ENCODE data around the gene MEF2B.
"Not testable (repeated sequence)": the region's sequence is repeated elsewhere in the genome, so short reads cannot be mapped to it uniquely, and the experiment has no call there.

Gene MEF2B

GRCh38 chr19:19138109-19138981 is 31.7 kb downstream of the MEF2B start, which contains the start of gene TMEM161A:
TMEM161A (minus strand) TSS chr19:19138478; CDS start chr19:19138428, 50 bp downstream.
- WGBS: 3% methylated on average over 42 of the region's 42 CpGs
- no peak within 1 kb of the TSS; the same call in 1 of the 2 replicates for H3K27ac ChIP-seq (ENCODE audit: low read depth, low read length)
- H3K9me3 ChIP-seq (ENCODE audit: insufficient read depth, low read depth, low read length): no peaks in the 10 kb centered on the region
- H3K9ac ChIP-seq (ENCODE audit: low read depth, low read length): peak within 1 kb of the TSS; percentile 82
- peak within 1 kb of the TSS; percentile 83 for H3K4me3 ChIP-seq (ENCODE audit: low read length)
- H3K36me3 ChIP-seq (ENCODE audit: insufficient read depth, low read length): no peaks in the 10 kb centered on the region
- peaks cover 7% of the 10 kb centered on the region for H3K27me3 ChIP-seq (ENCODE audit: insufficient read depth, low read length)
- H3K4me1 ChIP-seq (ENCODE audit: insufficient read depth, low read length): 0 out of 2 replicates have a peak, but pooled peaks cover 3% of the 10 kb centered on the region

GRCh38 chr19:19137556-19138108 is 32.4 kb downstream of the MEF2B start:
- Histone ChIP-seq H3K27ac (ENCODE audit: low read depth, low read length) (no peak overlapping the region; the same call in 1 of the 2 replicates), H3K27me3 (ENCODE audit: insufficient read depth, low read length) (peaks cover 7% of the 10 kb centered on the region), H3K9ac (ENCODE audit: low read depth, low read length) (peak overlapping the region; percentile 82), H3K9me3 (ENCODE audit: insufficient read depth, low read depth, low read length) (no peaks in the 10 kb centered on the region), H3K36me3 (ENCODE audit: insufficient read depth, low read length) (no peaks in the 10 kb centered on the region), H3K4me3 (ENCODE audit: low read length) (peak overlapping the region; percentile 83), H3K4me1 (ENCODE audit: insufficient read depth, low read length) (0 out of 2 replicates have a peak, but pooled peaks cover 3% of the 10 kb centered on the region)
- 29% methylated on average over 25 of the region's 25 CpGs for WGBS

- 91% methylated on average over 5 of the region's 6 CpGs for WGBS
- H3K27ac ChIP-seq (ENCODE audit: low read depth, low read length); H3K4me1 ChIP-seq (ENCODE audit: insufficient read depth, low read length); H3K36me3 ChIP-seq (ENCODE audit: insufficient read depth, low read length); H3K9ac ChIP-seq (ENCODE audit: low read depth, low read length); H3K27me3 ChIP-seq (ENCODE audit: insufficient read depth, low read length); H3K4me3 ChIP-seq (ENCODE audit: low read length); H3K9me3 ChIP-seq (ENCODE audit: insufficient read depth, low read depth, low read length): not testable (repeated sequence)
Observed at GRCh38 chr19:19135713-19136112, 34.4 kb downstream of the MEF2B start.

- 17% methylated on average over 19 of the region's 21 CpGs for WGBS
- Histone ChIP-seq H3K27me3 (ENCODE audit: insufficient read depth, low read length) (peaks cover 7% of the 10 kb centered on the region), H3K36me3 (ENCODE audit: insufficient read depth, low read length) (peaks cover 8% of the 10 kb centered on the region; the same call in 1 of the 2 replicates), H3K4me3 (ENCODE audit: low read length) (peak overlapping the region; percentile 34), H3K4me1 (ENCODE audit: insufficient read depth, low read length) (0 out of 2 replicates have a peak, but pooled peaks cover 3% of the 10 kb centered on the region), H3K9me3 (ENCODE audit: insufficient read depth, low read depth, low read length) (peaks cover 9% of the 10 kb centered on the region), H3K9ac (ENCODE audit: low read depth, low read length) (no peak overlapping the region), H3K27ac (ENCODE audit: low read depth, low read length) (no peak overlapping the region)
Observed at GRCh38 chr19:19134687-19135158, 35.3 kb downstream of the MEF2B start.

- 0 out of 2 replicates have a peak, but pooled peaks cover 3% of the 10 kb centered on the region for H3K4me1 ChIP-seq (ENCODE audit: insufficient read depth, low read length)
- H3K4me3 ChIP-seq (ENCODE audit: low read length): no peak overlapping the region
- no peak overlapping the region for H3K27ac ChIP-seq (ENCODE audit: low read depth, low read length)
- peaks cover 9% of the 10 kb centered on the region for H3K9me3 ChIP-seq (ENCODE audit: insufficient read depth, low read depth, low read length)
- WGBS: 92% methylated on average over 6 of the region's 6 CpGs
- H3K9ac ChIP-seq (ENCODE audit: low read depth, low read length): no peak overlapping the region
- H3K27me3 ChIP-seq (ENCODE audit: insufficient read depth, low read length): peaks cover 7% of the 10 kb centered on the region
- peaks cover 11% of the 10 kb centered on the region; the same call in 1 of the 2 replicates for H3K36me3 ChIP-seq (ENCODE audit: insufficient read depth, low read length)
Observed at GRCh38 chr19:19133985-19134384, 36.1 kb downstream of the MEF2B start.

GRCh38 chr19:19132912-19133311 is 37.2 kb downstream of the MEF2B start:
- peaks cover 7% of the 10 kb centered on the region for H3K27me3 ChIP-seq (ENCODE audit: insufficient read depth, low read length)
- peaks cover 15% of the 10 kb centered on the region; the same call in 1 of the 2 replicates for H3K36me3 ChIP-seq (ENCODE audit: insufficient read depth, low read length)
- 96% methylated on average over 12 of the region's 12 CpGs for WGBS
- peaks cover 9% of the 10 kb centered on the region for H3K9me3 ChIP-seq (ENCODE audit: insufficient read depth, low read depth, low read length)
- H3K9ac ChIP-seq (ENCODE audit: low read depth, low read length): no peak overlapping the region
- no peak overlapping the region for H3K4me3 ChIP-seq (ENCODE audit: low read length)
- H3K4me1 ChIP-seq (ENCODE audit: insufficient read depth, low read length): 0 out of 2 replicates have a peak, but pooled peaks cover 3% of the 10 kb centered on the region
- H3K27ac ChIP-seq (ENCODE audit: low read depth, low read length): no peak overlapping the region

GRCh38 chr19:19131989-19132388 is 38.1 kb downstream of the MEF2B start:
- Histone ChIP-seq H3K27me3 (ENCODE audit: insufficient read depth, low read length) (no peaks in the 10 kb centered on the region), H3K4me3 (ENCODE audit: low read length) (no peak overlapping the region), H3K27ac (ENCODE audit: low read depth, low read length) (no peak overlapping the region), H3K9me3 (ENCODE audit: insufficient read depth, low read depth, low read length) (peaks cover 9% of the 10 kb centered on the region), H3K36me3 (ENCODE audit: insufficient read depth, low read length) (peaks cover 16% of the 10 kb centered on the region; the same call in 1 of the 2 replicates), H3K9ac (ENCODE audit: low read depth, low read length) (no peak overlapping the region), H3K4me1 (ENCODE audit: insufficient read depth, low read length) (no peaks in the 10 kb centered on the region)
- 92% methylated on average over 3 of the region's 3 CpGs for WGBS

- Histone ChIP-seq H3K9me3 (ENCODE audit: insufficient read depth, low read depth, low read length) (0 out of 2 replicates have a peak, but pooled peaks cover 6% of the 10 kb centered on the region), H3K27ac (ENCODE audit: low read depth, low read length) (no peak overlapping the region), H3K9ac (ENCODE audit: low read depth, low read length) (no peak overlapping the region), H3K4me1 (ENCODE audit: insufficient read depth, low read length) (no peaks in the 10 kb centered on the region), H3K27me3 (ENCODE audit: insufficient read depth, low read length) (no peaks in the 10 kb centered on the region), H3K36me3 (ENCODE audit: insufficient read depth, low read length) (peaks cover 19% of the 10 kb centered on the region), H3K4me3 (ENCODE audit: low read length) (no peak overlapping the region)
- WGBS: 96% methylated on average over 4 of the region's 6 CpGs
Observed at GRCh38 chr19:19126102-19126501, 44.0 kb downstream of the MEF2B start.

- peaks cover 25% of the 10 kb centered on the region for H3K36me3 ChIP-seq (ENCODE audit: insufficient read depth, low read length)
- 0 out of 2 replicates have a peak, but pooled peaks cover 6% of the 10 kb centered on the region for H3K9me3 ChIP-seq (ENCODE audit: insufficient read depth, low read depth, low read length)
- no peak overlapping the region for H3K4me3 ChIP-seq (ENCODE audit: low read length)
- no peaks in the 10 kb centered on the region for H3K27me3 ChIP-seq (ENCODE audit: insufficient read depth, low read length)
- H3K27ac ChIP-seq (ENCODE audit: low read depth, low read length): no peak overlapping the region
- 0 out of 2 replicates have a peak, but pooled peaks cover 2% of the 10 kb centered on the region for H3K4me1 ChIP-seq (ENCODE audit: insufficient read depth, low read length)
- no peak overlapping the region for H3K9ac ChIP-seq (ENCODE audit: low read depth, low read length)
Observed at GRCh38 chr19:19123386-19123785, 46.7 kb downstream of the MEF2B start.

- H3K9me3 ChIP-seq (ENCODE audit: insufficient read depth, low read depth, low read length): 0 out of 2 replicates have a peak, but pooled peaks cover 6% of the 10 kb centered on the region
- 0 out of 2 replicates have a peak, but pooled peaks cover 2% of the 10 kb centered on the region for H3K4me1 ChIP-seq (ENCODE audit: insufficient read depth, low read length)
- no peaks in the 10 kb centered on the region for H3K27me3 ChIP-seq (ENCODE audit: insufficient read depth, low read length)
- H3K4me3 ChIP-seq (ENCODE audit: low read length): no peak overlapping the region
- WGBS: 90% methylated on average over 1 of the region's 1 CpG
- peaks cover 23% of the 10 kb centered on the region for H3K36me3 ChIP-seq (ENCODE audit: insufficient read depth, low read length)
- no peak overlapping the region for H3K9ac ChIP-seq (ENCODE audit: low read depth, low read length)
- H3K27ac ChIP-seq (ENCODE audit: low read depth, low read length): no peak overlapping the region
Observed at GRCh38 chr19:19122902-19123301, 47.2 kb downstream of the MEF2B start.

GRCh38 chr19:19121371-19121770 is 48.7 kb downstream of the MEF2B start:
- Histone ChIP-seq H3K9me3 (ENCODE audit: insufficient read depth, low read depth, low read length) (0 out of 2 replicates have a peak, but pooled peaks cover 6% of the 10 kb centered on the region), H3K27me3 (ENCODE audit: insufficient read depth, low read length) (no peaks in the 10 kb centered on the region), H3K4me3 (ENCODE audit: low read length) (no peak overlapping the region), H3K9ac (ENCODE audit: low read depth, low read length) (no peak overlapping the region), H3K27ac (ENCODE audit: low read depth, low read length) (no peak overlapping the region), H3K4me1 (ENCODE audit: insufficient read depth, low read length) (0 out of 2 replicates have a peak, but pooled peaks cover 2% of the 10 kb centered on the region), H3K36me3 (ENCODE audit: insufficient read depth, low read length) (peaks cover 22% of the 10 kb centered on the region)
- WGBS: 89% methylated on average over 10 of the region's 10 CpGs

Data from HUES64 (cell line).